ENCODE results near the gene IGF2. TPM values are rescaled to one million over a fixed set of nuclear protein-coding genes. Genes with fewer than 3 reads are reported as not detected.
"Not testable (repeated sequence)": the region's sequence is repeated elsewhere in the genome, so short reads cannot be mapped to it uniquely, and the experiment has no call there.

Gene IGF2
- total RNA-seq (2014; rRNA removed; shearing (Covaris generic)) = 0.24 TPM in 1 of 2 replicates, not detected in the other
- 0.03 and 0.05 TPM in 2 replicates for polyA plus RNA-seq (2015; cell fraction: cytosol; rRNA removed)
- 0.05 TPM in 1 of 2 replicates, not detected in the other for polyA plus RNA-seq (2015; cell fraction: nucleus; rRNA removed)

DNA sequence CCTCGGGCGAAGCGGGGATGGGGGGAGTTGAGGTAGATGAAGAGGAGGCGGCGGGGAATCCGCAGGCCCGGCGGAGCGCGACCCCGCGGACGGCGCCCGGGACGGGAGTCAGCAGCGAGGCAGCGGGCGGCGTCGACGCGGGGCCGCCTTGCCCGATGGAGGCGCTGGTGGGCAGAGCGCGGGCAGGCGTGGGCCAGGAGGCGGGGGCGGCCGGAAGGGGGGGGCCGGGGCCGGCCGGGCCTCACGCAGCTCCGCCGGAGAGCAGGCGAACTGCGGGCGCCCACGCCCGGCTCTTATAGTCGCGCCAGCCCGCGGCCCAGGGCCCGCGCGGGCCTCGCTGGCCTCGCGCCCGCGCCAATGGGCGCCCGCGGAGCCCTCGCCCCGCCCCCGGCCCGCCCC, at the start of gene IGF2:
Gene IGF2 (minus strand): TSS at position 267 of the 399 bp plus-strand sequence. CDS start 3,866 bp downstream, outside the sequence.
- DNase-seq (ENCODE audit: low read depth) = no peak

GRCh38 chr11:2188745-2189144, 49.6 kb upstream of the IGF2 start:
- no peak for DNase-seq (ENCODE audit: low read depth)

- DNase-seq (ENCODE audit: low read depth) = no peak
These were observed 48.1 kb upstream of the IGF2 start for GRCh38 chr11:2187280-2187707.

DNA sequence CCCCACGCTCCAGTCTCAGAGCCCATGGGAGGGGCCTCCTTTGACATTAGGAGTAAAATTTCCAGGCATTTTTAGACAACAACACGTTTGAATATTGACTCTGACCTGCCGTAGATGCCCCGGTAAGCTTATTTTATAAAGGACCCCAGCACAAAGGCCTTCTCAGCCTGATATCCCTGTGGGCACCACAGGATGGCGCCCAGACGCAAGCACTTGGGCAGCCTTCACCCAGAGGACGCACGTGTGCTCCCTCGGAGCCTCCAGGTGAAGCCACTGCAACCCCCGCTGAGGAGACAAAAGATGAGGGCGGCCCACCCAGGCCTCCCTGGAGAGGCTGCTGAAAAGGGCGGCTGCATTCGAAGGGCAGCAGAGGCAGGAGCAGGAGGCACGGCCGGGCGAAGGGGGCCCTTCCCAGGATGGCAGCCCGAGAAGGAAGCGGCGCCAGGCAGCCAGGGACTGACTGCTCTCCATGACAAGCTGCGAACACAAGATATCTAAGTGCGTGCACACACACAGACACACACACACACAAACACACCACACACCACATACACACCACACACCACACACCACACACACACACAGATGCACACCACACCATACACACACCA, 47.6 kb upstream of the IGF2 start:
- DNase-seq (ENCODE audit: low read depth) = no peak

GRCh38 chr11:2185324-2186085, 46.3 kb upstream of the IGF2 start:
- no peak for DNase-seq (ENCODE audit: low read depth)

- DNase-seq (ENCODE audit: low read depth) = no peak
These were observed 43.7 kb upstream of the IGF2 start for GRCh38 chr11:2182692-2183474.

DNA sequence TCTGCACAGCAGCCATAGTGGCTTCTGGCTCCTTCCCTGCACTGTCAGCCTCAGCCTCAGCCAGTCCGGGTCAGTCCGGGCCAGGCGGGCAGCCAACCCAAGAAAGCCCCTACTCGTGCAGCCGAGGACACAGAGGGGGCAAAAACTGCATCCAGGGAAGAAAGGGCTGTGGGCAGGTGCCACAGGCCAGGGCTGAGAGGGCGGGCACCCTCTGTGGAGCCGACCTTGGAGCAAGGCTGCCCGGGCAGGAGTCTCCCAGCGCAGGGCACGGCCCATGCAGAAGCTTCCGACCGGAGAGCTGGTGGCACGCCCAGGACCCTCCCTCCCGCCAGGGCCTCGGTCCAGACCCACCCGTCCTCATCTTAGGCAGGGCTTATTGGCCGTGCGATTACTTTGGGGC, 42.9 kb upstream of the IGF2 start:
- no peak for DNase-seq (ENCODE audit: low read depth)

- no peak for DNase-seq (ENCODE audit: low read depth)
These were observed 41.7 kb upstream of the IGF2 start for GRCh38 chr11:2180789-2181370.

DNA sequence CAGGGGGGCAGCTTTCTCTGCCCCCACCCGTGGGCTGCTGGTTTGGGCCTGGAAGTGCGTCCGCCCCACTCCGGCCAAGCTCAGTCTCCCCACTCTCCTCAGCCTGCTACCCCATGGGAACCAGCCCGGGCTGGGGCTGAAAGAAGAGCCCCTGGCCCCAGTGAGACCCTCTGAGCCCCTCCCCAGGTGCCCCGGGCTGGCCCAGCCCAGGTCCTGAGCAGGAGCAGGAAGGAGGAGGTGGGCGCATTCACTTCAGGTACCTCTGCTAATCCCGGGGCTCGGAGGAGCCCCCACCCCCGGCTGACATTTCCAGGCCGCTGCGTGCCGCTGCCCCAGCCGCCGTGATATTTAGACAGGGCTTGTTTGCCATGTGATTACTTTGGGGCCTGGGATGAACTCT, 41.2 kb upstream of the IGF2 start:
- no peak for DNase-seq (ENCODE audit: low read depth)

DNA sequence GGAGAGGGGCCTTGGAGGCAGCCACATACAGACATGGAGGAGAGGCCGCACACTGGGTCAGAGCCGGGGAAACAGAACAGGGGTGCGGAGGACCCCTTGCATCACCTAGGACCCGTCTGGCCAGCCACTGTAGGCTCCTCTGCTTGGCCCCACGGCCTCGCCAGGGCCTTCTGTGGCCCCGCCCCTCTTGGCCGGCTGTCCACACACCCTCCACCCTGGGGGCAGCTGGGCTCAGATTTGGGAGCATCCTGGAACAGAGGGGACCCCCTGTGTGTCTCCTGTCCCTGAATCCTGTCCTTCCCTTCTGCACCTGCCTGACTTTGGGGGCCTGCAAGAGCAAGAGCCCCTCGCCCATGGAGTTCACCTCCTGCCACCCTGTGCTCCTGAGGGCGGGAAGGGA, 40.3 kb upstream of the IGF2 start:
- no peak for DNase-seq (ENCODE audit: low read depth)

GRCh38 chr11:2178906-2179494, 39.8 kb upstream of the IGF2 start:
- peak; percentile 82 for DNase-seq (ENCODE audit: low read depth)

DNA sequence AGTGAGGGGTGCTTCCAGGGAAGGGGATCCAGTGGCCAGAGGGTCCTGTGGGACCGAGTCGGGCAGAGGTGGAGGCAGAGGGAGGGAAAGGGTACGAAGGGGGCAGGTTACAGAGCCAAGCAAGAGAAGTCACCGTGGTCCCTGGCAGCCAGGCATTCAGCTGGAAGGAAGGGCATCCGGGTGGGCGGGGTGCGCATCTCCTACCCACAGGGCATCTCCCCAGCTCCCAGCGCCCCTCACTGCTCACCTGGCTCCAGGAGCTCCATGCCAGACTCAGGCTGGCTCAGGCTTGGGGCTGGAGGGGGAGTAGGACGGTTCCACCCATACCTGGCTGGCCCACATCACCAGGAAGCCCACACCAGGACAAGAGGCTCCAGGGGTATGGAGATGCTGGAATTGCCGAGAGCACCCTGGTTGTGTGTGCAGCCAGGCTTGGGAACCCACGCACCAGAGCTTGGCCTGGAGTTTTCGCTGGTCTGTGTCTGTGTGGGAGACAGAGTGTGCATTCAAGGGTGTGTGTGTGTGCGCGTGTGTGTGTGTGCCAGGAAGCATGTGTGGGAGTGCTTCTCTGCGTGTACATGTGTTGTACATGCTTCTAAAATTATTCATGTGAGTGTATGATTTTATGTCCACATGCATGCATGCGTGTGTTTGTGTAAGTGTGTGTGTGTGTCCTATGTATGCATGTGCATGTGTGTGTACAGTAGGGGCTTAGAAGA, 39.0 kb upstream of the IGF2 start:
- DNase-seq (ENCODE audit: low read depth) = not testable (repeated sequence)

GRCh38 chr11:2177076-2177475, 37.9 kb upstream of the IGF2 start:
- no peak for DNase-seq (ENCODE audit: low read depth)

DNA sequence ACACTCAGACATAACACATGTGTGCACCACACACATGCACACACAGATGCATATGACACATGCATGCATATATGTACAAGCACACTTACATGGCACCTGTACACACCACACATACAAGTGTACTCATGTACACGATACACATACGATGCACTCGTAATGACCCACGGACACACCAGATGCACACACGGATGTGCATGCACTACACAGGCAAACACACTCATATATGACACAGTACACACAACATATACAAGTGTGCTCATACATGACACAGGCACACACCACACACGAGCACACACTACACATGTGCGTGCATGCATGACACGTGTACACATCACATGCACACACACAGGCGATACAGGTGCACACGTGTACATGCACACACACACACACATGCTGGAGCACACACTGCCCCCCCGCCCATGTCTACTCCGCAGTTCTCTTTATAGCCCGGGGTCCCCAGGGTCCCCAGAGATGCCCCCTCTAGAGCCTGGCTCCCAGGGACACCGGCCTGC, 37.3 kb upstream of the IGF2 start:
- no peak for DNase-seq (ENCODE audit: low read depth)

DNA sequence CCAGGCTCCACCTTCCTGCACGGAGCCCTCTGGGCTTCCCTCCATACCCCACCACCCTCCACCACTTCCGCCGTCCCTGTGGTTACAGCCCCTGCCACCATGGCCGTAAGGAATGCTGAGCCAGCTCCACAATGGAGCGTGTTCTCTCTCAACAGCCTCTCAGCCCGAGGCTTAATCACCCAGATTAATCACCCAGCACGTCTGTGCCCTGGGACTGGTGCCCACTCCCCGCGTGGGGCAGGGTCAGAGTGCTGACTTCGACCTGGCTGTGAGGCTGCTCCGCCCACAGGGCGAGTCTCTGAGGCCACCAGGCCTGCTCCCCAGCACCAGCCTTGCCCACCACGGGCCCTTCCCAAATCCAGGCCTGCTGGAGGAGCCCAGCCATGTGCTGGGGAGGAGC, 36.5 kb upstream of the IGF2 start:
- DNase-seq (ENCODE audit: low read depth) = peak; percentile 80

- DNase-seq (ENCODE audit: low read depth) = no peak
These were observed 35.2 kb upstream of the IGF2 start for GRCh38 chr11:2174361-2174760.

- no peak for DNase-seq (ENCODE audit: low read depth)
These were observed 34.6 kb upstream of the IGF2 start for GRCh38 chr11:2173761-2174160.

DNA sequence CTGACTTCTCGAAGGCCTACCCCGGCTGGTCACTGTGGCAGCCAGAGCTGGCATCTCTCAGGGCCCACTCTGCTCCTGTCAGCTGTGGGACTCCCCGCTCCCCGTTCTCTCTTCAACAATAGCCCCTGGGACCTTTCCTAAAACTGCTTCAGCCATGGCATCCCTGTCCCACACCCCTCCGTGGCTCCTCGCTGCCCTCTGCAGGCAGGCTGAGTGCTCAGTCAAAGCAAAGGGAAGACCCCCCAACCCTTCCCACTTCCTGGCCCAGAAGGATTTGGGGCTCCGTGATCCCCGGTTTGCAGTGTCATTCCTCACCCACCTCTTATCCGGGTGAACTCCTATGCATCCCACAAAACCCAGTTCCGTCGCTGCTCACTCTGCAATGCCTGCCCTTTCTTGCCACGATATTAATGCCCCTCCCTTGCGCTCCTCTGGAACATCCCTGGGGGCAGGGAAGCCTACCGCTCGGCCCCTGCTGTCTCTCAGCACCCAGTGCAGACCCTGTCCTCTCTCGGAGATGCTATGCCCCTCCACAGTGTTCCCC, 34.0 kb upstream of the IGF2 start:
- DNase-seq (ENCODE audit: low read depth) = no peak

DNA sequence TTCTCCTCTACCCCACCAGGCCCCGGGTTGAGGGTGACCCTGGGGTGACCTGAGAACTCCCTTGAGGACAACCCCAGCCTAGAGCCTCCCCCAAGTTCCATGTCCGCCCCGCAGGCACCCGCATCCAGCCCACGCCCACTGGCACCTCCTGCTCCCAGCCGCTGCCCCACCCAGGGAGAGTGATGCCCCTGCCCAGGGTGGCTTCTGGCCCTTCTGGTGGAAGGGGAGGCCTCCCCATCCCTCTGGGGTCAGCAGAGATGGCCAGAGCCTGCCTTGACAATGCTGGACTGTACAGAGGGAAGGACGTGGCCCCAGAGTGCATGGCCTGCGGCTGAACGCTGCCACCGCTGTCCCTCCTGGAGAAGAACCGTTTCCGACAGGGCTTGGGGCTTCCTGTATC, 33.5 kb upstream of the IGF2 start:
- no peak for DNase-seq (ENCODE audit: low read depth)

- no peak for DNase-seq (ENCODE audit: low read depth)
These were observed 32.4 kb upstream of the IGF2 start, which contains the start of gene TH for GRCh38 chr11:2171591-2172003. TSS of gene TH (minus strand) at chr11:2171815. CDS start at chr11:2171786, 29 bp downstream.
